Gastroesophageal sphincter (tissue), 3 donors: ENCODE measurements around the gene ALDOB.

Source experiments
- CTCF ChIP-seq, 4 experiments: fragments of 200-600 bp in 2 of 4; fragments of 450-650 bp in 2 of 4; sonication (generic) in 1 of 4; IDR thresholded peaks; one replicate each; pipeline ENCODE4 v1.5.1; 2017 to 2019; ENCODE audit warnings: antibody characterized with exemption in 4 of 4, mild to moderate bottlenecking in 2 of 4, moderate library complexity in 2 of 4
- POLR2AphosphoS5 ChIP-seq: sonication (generic); formaldehyde crosslinking; IDR thresholded peaks from one replicate; pipeline ENCODE4 v1.6.1; 2017; ENCODE audit warnings: antibody characterized with exemption

GRCh38 chr9:101455656-101456240 lies 20.2 kb upstream of the ALDOB start:
- TF ChIP-seq CTCF (IDR thresholded peaks at IDR 0.05) (no peak), POLR2AphosphoS5 (no peak)
